HEK293 (cell line): ENCODE data around the gene EML4.

Source experiments
- CTCF ChIA-PET: fragments of 350-600 bp; formaldehyde crosslinking; extraction: SDS; loops from one replicate; lab custom pipeline; 2021; ENCODE audit warnings: antibody characterized with exemption; lab: Yijun Ruan, JAX
- POLR2A ChIA-PET: fragments of 300-600 bp; formaldehyde crosslinking; extraction: SDS; loops from one replicate; lab custom pipeline; 2020; ENCODE audit warnings: antibody characterized with exemption, inconsistent platforms; lab: Yijun Ruan, JAX
- H3K27ac ChIP-seq: fragments of 200-500 bp; sonication (Bioruptor generic); 2 replicates; pipeline ENCODE4 v1.5.1; 2014; ENCODE audit warnings: low read depth, low read length, control low read depth, inconsistent platforms; ENCODE audit errors: extremely low read depth
- H3K36me3 ChIP-seq, 2 experiments: fragments of 200-500 bp in 1 of 2; sonication (Bioruptor generic) in 1 of 2; 1 replicate in 1 of 2; 2 replicates in 1 of 2; pipeline ENCODE4 v1.5.1; 2014 to 2017; ENCODE audit warnings: inconsistent platforms in 2 of 2, low read length in 2 of 2; ENCODE audit not compliant: control insufficient read depth in 2 of 2, insufficient read depth in 1 of 2
- H3K4me1 ChIP-seq: fragments of 200-500 bp; sonication (Bioruptor generic); 2 replicates; pipeline ENCODE4 v1.5.1; 2014; ENCODE audit warnings: mild to moderate bottlenecking, low read length, inconsistent platforms; ENCODE audit not compliant: control insufficient read depth, insufficient read depth
- H3K4me3 ChIP-seq: 2 replicates; pipeline ENCODE4 v1.5.1; 2011; ENCODE audit warnings: low read depth, mild to moderate bottlenecking, control low read depth, low read length, moderate library complexity
- H3K9me3 ChIP-seq: fragments of 200-500 bp; sonication (Bioruptor generic); 2 replicates; pipeline ENCODE4 v1.5.1; 2014; ENCODE audit warnings: low read depth, low read length, inconsistent platforms; ENCODE audit not compliant: control insufficient read depth, insufficient read depth
- EGR2 ChIP-seq: fragments of 450-650 bp; formaldehyde crosslinking; IDR thresholded peaks from 2 replicates; pipeline ENCODE4 v1.5.1; 2016; ENCODE audit warnings: low read depth, missing biosample characterization, missing genetic modification characterization
- FEZF1 ChIP-seq: fragments of 450-650 bp; formaldehyde crosslinking; IDR thresholded peaks from 2 replicates; pipeline ENCODE4 v1.5.1; 2016; ENCODE audit warnings: missing biosample characterization, missing genetic modification characterization
- GLIS1 ChIP-seq: fragments of 450-650 bp; formaldehyde crosslinking; IDR thresholded peaks from 2 replicates; pipeline ENCODE4 v1.5.1; 2016; ENCODE audit warnings: missing biosample characterization, missing genetic modification characterization
- HOXC10 ChIP-seq: sonication (generic); formaldehyde crosslinking; IDR thresholded peaks from 2 replicates; pipeline ENCODE4 v1.8.1; 2023; ENCODE audit warnings: mild to moderate bottlenecking, missing genetic modification reagents
- IKZF3 ChIP-seq: fragments of 450-650 bp; IDR thresholded peaks from 2 replicates; pipeline ENCODE4 v1.5.0; 2018; ENCODE audit warnings: missing biosample characterization, mild to moderate bottlenecking, missing genetic modification characterization, moderate library complexity
- KLF1 ChIP-seq: fragments of 450-650 bp; formaldehyde crosslinking; IDR thresholded peaks from 2 replicates; pipeline ENCODE4 v1.5.1; 2016; ENCODE audit warnings: missing biosample characterization, missing genetic modification characterization
- MEIS1 ChIP-seq: sonication (generic); formaldehyde crosslinking; IDR thresholded peaks from 2 replicates; pipeline ENCODE4 v1.8.1; 2022; ENCODE audit warnings: missing genetic modification reagents, mild to moderate bottlenecking, borderline replicate concordance
- MYNN ChIP-seq: fragments of 450-650 bp; formaldehyde crosslinking; IDR thresholded peaks from 2 replicates; pipeline ENCODE4 v1.5.1; 2016; ENCODE audit warnings: missing biosample characterization, missing genetic modification characterization, borderline replicate concordance
- OSR2 ChIP-seq: fragments of 450-650 bp; formaldehyde crosslinking; IDR thresholded peaks from 2 replicates; pipeline ENCODE4 v1.5.1; 2016; ENCODE audit warnings: missing biosample characterization, missing genetic modification characterization
- SCRT2 ChIP-seq: fragments of 450-650 bp; formaldehyde crosslinking; IDR thresholded peaks from 2 replicates; pipeline ENCODE4 v1.5.1; 2016; ENCODE audit warnings: missing biosample characterization, missing genetic modification characterization
- SETDB1 ChIP-seq: IDR thresholded peaks from one replicate; pipeline ENCODE4 v1.6.1; 2017; ENCODE audit warnings: mild to moderate bottlenecking, low read length, moderate library complexity, mixed read lengths; ENCODE audit not compliant: insufficient read length
- TRIM28 ChIP-seq: IDR thresholded peaks from 2 replicates; pipeline ENCODE4 v1.6.1; 2011; ENCODE audit warnings: low read length, control low read depth, borderline replicate concordance
- ZNF114 ChIP-seq: fragments of 450-650 bp; formaldehyde crosslinking; IDR thresholded peaks from 2 replicates; pipeline ENCODE4 v1.5.0; 2017; ENCODE audit warnings: missing biosample characterization, missing genetic modification characterization
- ZNF138 ChIP-seq: fragments of 450-650 bp; formaldehyde crosslinking; IDR thresholded peaks from 2 replicates; pipeline ENCODE4 v1.5.1; 2016; ENCODE audit warnings: missing biosample characterization, missing genetic modification characterization, borderline replicate concordance
- ZNF2 ChIP-seq: fragments of 450-650 bp; formaldehyde crosslinking; IDR thresholded peaks from 2 replicates; pipeline ENCODE4 v1.5.1; 2016; ENCODE audit warnings: missing biosample characterization, missing genetic modification characterization
- ZNF24 ChIP-seq: fragments of 450-650 bp; formaldehyde crosslinking; IDR thresholded peaks from 2 replicates; pipeline ENCODE4 v1.5.1; 2016; ENCODE audit warnings: missing biosample characterization, missing genetic modification characterization
- ZNF335 ChIP-seq: fragments of 450-650 bp; formaldehyde crosslinking; conservative IDR thresholded peaks from 2 replicates; pipeline ENCODE4 v1.5.1; 2016; ENCODE audit warnings: missing biosample characterization, missing genetic modification characterization
- ZNF341 ChIP-seq: fragments of 450-650 bp; formaldehyde crosslinking; IDR thresholded peaks from 2 replicates; pipeline ENCODE4; 2016; ENCODE audit warnings: low read depth, missing biosample characterization, missing genetic modification characterization
- ZNF596 ChIP-seq: fragments of 450-650 bp; IDR thresholded peaks from 2 replicates; pipeline ENCODE4 v1.5.0; 2018; ENCODE audit warnings: missing biosample characterization, mild to moderate bottlenecking, missing genetic modification characterization, moderate library complexity
- ZNF670 ChIP-seq: fragments of 450-650 bp; formaldehyde crosslinking; IDR thresholded peaks from 2 replicates; pipeline ENCODE4 v1.5.1; 2016; ENCODE audit warnings: missing biosample characterization, missing genetic modification characterization, low read depth
- ZNF76 ChIP-seq: fragments of 450-650 bp; formaldehyde crosslinking; IDR thresholded peaks from 2 replicates; pipeline ENCODE4; 2016; ENCODE audit warnings: low read depth, missing biosample characterization, missing genetic modification characterization, borderline replicate concordance
- ZNF776 ChIP-seq: fragments of 450-650 bp; formaldehyde crosslinking; IDR thresholded peaks from 2 replicates; pipeline ENCODE4 v1.5.0; 2017; ENCODE audit warnings: missing biosample characterization, missing genetic modification characterization, borderline replicate concordance
- TF ChIP-seq, protein P1 (sequence below): fragments of 450-650 bp; formaldehyde crosslinking; IDR thresholded peaks from 2 replicates; pipeline ENCODE4 v1.5.1; 2016; ENCODE audit warnings: missing biosample characterization, missing genetic modification characterization
- TF ChIP-seq, protein P2 (sequence below): fragments of 450-650 bp; formaldehyde crosslinking; IDR thresholded peaks from 2 replicates; pipeline ENCODE4 v1.5.1; 2017; ENCODE audit warnings: missing biosample characterization, missing genetic modification characterization
- TF ChIP-seq, protein P3 (sequence below): fragments of 450-650 bp; formaldehyde crosslinking; IDR thresholded peaks from 2 replicates; pipeline ENCODE4 v1.5.1; 2016; ENCODE audit warnings: missing biosample characterization, missing genetic modification characterization, borderline replicate concordance
- TF ChIP-seq, protein P4 (sequence below): fragments of 450-650 bp; formaldehyde crosslinking; IDR thresholded peaks from 2 replicates; pipeline ENCODE4 v1.5.1; 2017; ENCODE audit warnings: missing biosample characterization, missing genetic modification characterization
- TF ChIP-seq, protein P5 (sequence below): fragments of 450-650 bp; IDR thresholded peaks from 2 replicates; pipeline ENCODE4 v1.5.1; 2018; ENCODE audit warnings: missing biosample characterization, mild to moderate bottlenecking, missing genetic modification characterization

Gene EML4

DNA sequence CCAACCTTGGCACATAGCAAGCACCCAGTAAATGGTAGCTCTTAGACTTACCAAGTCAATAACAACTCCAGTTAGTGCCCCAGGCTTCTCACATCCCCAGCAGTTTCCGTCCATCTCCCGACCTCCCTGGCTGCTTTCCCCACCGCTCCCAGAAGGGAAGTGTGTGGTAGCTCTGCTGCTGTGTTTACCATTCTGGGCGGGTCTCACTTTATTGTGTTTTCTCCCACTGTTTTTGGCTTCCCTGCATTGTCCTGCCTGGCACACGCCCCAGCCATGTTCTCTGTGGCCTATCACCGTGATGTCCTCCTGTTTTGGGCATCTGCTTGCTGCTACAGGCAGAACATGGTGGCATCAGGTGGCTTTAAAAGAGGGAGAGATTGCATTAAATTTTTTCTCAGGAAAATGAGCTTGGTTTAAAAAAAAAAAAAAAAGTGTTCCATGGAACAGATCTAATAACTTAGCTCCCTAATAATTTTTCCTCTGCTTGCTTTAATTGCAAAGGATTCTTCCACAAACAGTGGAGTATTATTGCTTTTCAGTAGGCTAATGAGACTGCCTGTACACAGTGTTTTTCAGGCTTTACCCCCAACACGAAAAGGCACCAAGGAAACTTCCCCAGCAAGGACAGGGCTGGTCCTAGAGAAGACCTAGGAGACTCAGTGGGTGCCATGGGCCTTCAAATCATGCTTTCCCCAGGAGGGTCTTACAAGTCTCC is 199.8 kb downstream of the EML4 start (continued):
- TF ChIP-seq, protein P1, sequence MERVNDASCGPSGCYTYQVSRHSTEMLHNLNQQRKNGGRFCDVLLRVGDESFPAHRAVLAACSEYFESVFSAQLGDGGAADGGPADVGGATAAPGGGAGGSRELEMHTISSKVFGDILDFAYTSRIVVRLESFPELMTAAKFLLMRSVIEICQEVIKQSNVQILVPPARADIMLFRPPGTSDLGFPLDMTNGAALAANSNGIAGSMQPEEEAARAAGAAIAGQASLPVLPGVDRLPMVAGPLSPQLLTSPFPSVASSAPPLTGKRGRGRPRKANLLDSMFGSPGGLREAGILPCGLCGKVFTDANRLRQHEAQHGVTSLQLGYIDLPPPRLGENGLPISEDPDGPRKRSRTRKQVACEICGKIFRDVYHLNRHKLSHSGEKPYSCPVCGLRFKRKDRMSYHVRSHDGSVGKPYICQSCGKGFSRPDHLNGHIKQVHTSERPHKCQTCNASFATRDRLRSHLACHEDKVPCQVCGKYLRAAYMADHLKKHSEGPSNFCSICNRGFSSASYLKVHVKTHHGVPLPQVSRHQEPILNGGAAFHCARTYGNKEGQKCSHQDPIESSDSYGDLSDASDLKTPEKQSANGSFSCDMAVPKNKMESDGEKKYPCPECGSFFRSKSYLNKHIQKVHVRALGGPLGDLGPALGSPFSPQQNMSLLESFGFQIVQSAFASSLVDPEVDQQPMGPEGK (tag by site-specific recombination): no peak
- TF ChIP-seq EGR2 (tag by site-specific recombination) (no peak), ZNF776 (tag by site-specific recombination) (no peak), ZNF76 (no peak), ZNF138 (tag by site-specific recombination) (no peak), ZNF24 (tag by site-specific recombination) (no peak), MYNN (tag by site-specific recombination) (no peak), KLF1 (peak; percentile 86), MEIS1 (CRISPR knock-in tag) (no peak), ZNF596 (tag by site-specific recombination) (no peak), GLIS1 (tag by site-specific recombination) (peak; percentile 54), OSR2 (tag by site-specific recombination) (peak; percentile 87), ZNF114 (tag by site-specific recombination) (no peak), SCRT2 (tag by site-specific recombination) (peak; percentile 16; the same call in 1 of the 2 replicates), ZNF2 (tag by site-specific recombination) (no peak)
- TF ChIP-seq, protein P2, sequence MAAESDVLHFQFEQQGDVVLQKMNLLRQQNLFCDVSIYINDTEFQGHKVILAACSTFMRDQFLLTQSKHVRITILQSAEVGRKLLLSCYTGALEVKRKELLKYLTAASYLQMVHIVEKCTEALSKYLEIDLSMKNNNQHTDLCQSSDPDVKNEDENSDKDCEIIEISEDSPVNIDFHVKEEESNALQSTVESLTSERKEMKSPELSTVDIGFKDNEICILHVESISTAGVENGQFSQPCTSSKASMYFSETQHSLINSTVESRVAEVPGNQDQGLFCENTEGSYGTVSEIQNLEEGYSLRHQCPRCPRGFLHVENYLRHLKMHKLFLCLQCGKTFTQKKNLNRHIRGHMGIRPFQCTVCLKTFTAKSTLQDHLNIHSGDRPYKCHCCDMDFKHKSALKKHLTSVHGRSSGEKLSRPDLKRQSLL (tag by site-specific recombination): no peak

DNA sequence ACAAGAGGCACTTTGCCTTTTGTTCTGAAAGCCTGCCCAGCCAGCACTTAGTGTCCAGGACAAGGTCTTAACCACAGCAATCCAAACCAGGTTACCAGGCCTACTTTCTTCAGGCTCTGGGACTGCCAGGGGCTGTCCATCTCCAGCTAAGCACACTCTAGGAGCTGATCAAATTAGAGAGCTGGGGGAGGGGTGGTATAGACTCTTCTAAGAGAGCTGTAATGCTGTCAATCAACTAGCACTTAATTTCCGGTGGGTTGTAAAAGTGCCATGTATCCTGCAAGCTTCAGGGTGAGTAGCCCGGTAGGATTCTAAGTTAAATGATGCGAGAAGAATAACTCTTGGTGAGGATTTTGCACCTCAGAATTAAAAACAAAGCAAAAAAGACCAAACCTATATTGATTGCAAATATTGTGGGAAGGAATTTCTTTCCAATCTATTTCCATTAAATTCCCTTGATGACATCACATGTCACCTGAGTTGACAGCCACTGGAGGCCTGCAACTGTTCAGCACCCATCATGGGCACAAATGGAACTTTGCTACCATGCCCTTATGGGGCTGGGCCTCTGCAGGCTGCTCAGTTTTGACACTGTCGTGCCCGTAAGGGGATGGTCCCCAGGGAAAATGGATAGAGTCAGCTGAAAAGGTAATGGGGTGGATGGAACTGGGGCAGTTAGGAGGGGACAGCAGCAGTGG is 200.5 kb downstream of the EML4 start:
- Histone ChIP-seq H3K9me3 (no peaks in the 10 kb centered on the region), H3K4me1 (peaks cover 12% of the 10 kb centered on the region), H3K27ac (peak overlapping the region; percentile 63), H3K36me3 (no peaks in the 10 kb centered on the region), H3K4me3 (no peak overlapping the region)
- CTCF ChIA-PET: interaction anchor here (0.7 to 0.9 kb wide), 2 partner anchors 500 to 516 kb away, joined by 3 to 4 read pairs; no protein-coding TSS in a partner anchor
- TF ChIP-seq, protein P3, sequence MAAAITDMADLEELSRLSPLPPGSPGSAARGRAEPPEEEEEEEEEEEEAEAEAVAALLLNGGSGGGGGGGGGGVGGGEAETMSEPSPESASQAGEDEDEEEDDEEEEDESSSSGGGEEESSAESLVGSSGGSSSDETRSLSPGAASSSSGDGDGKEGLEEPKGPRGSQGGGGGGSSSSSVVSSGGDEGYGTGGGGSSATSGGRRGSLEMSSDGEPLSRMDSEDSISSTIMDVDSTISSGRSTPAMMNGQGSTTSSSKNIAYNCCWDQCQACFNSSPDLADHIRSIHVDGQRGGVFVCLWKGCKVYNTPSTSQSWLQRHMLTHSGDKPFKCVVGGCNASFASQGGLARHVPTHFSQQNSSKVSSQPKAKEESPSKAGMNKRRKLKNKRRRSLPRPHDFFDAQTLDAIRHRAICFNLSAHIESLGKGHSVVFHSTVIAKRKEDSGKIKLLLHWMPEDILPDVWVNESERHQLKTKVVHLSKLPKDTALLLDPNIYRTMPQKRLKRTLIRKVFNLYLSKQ (tag by site-specific recombination): no peak
- TF ChIP-seq IKZF3 (peak; percentile 32; the same call in 1 of the 2 replicates), ZNF335 (tag by site-specific recombination) (peak; percentile 64; the same call in 1 of the 2 replicates), OSR2 (tag by site-specific recombination) (peak; percentile 73), ZNF341 (0 out of 2 replicates have a peak, but pooled peaks have one; percentile 13), ZNF596 (tag by site-specific recombination) (no peak), FEZF1 (tag by site-specific recombination) (0 out of 2 replicates have a peak, but pooled peaks have one; percentile 18), HOXC10 (CRISPR knock-in tag) (no peak), TRIM28 (peak; percentile 36; the same call in 1 of the 2 replicates), SETDB1 (no peak), ZNF670 (no peak)
- TF ChIP-seq, protein P4, sequence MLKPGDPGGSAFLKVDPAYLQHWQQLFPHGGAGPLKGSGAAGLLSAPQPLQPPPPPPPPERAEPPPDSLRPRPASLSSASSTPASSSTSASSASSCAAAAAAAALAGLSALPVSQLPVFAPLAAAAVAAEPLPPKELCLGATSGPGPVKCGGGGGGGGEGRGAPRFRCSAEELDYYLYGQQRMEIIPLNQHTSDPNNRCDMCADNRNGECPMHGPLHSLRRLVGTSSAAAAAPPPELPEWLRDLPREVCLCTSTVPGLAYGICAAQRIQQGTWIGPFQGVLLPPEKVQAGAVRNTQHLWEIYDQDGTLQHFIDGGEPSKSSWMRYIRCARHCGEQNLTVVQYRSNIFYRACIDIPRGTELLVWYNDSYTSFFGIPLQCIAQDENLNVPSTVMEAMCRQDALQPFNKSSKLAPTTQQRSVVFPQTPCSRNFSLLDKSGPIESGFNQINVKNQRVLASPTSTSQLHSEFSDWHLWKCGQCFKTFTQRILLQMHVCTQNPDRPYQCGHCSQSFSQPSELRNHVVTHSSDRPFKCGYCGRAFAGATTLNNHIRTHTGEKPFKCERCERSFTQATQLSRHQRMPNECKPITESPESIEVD (tag by site-specific recombination): peak; percentile 73
- TF ChIP-seq, protein P5, sequence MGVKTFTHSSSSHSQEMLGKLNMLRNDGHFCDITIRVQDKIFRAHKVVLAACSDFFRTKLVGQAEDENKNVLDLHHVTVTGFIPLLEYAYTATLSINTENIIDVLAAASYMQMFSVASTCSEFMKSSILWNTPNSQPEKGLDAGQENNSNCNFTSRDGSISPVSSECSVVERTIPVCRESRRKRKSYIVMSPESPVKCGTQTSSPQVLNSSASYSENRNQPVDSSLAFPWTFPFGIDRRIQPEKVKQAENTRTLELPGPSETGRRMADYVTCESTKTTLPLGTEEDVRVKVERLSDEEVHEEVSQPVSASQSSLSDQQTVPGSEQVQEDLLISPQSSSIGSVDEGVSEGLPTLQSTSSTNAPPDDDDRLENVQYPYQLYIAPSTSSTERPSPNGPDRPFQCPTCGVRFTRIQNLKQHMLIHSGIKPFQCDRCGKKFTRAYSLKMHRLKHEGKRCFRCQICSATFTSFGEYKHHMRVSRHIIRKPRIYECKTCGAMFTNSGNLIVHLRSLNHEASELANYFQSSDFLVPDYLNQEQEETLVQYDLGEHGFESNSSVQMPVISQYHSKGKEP (tag by site-specific recombination): peak; percentile 47; the same call in 1 of the 2 replicates
- POLR2A ChIA-PET: no interaction called here
